ENCODE results near the gene TOMM22.

- no peak for TF ChIP-seq POLR2AphosphoS5 (IDR thresholded peaks at IDR 0.05; ENCODE audit: low read depth, low read length)
- no peak for TF ChIP-seq TAF1 (IDR thresholded peaks at IDR 0.05; ENCODE audit: borderline replicate concordance, insufficient read depth, low read length)
- no peak for TF ChIP-seq FOXP2 (optimal IDR thresholded peaks at IDR 0.05; ENCODE audit: borderline replicate concordance, extremely low read depth, extremely low read length, insufficient read depth)
- no peak for TF ChIP-seq REST (IDR thresholded peaks at IDR 0.05; ENCODE audit: insufficient read depth in 1 of 2, low read depth in 2 of 2, low read length in 2 of 2)
- TF ChIP-seq SIN3A (IDR thresholded peaks at IDR 0.05; ENCODE audit: borderline replicate concordance, insufficient read depth, low read length): peak; percentile 22; the same call in 1 of the 2 replicates
Observed at GRCh38 chr22:38707346-38707745, 25.6 kb downstream of the TOMM22 start.

Data from PFSK-1 (cell line).